Suprapubic skin (tissue), 4 donors: ENCODE results near the gene LTO1. TPM values are rescaled to one million over a fixed set of nuclear protein-coding genes. Genes with fewer than 3 reads are reported as not detected.

Experiments
- DNase-seq, 2 donors: peaks; one replicate each; pipeline ENCODE4 v3.0.0-alpha.2; 2019; ENCODE audit warnings: low spot score in 2 of 2
- H3K27ac ChIP-seq: fragments of 200-600 bp; sonication (generic); one replicate; pipeline ENCODE4 v1.5.1; 2019
- H3K27me3 ChIP-seq: fragments of 200-600 bp; sonication (generic); one replicate; pipeline ENCODE4 v1.5.1; 2019
- H3K36me3 ChIP-seq: fragments of 200-600 bp; sonication (generic); one replicate; pipeline ENCODE4 v1.5.1; 2019
- H3K4me1 ChIP-seq: fragments of 200-600 bp; sonication (generic); one replicate; pipeline ENCODE4 v1.5.1; 2019
- H3K4me3 ChIP-seq: fragments of 200-600 bp; sonication (generic); one replicate; pipeline ENCODE4 v1.5.1; 2019; ENCODE audit warnings: mild to moderate bottlenecking
- H3K9me3 ChIP-seq: fragments of 200-600 bp; sonication (generic); one replicate; pipeline ENCODE4 v1.5.1; 2019
- CTCF ChIP-seq, 2 donors: fragments of 200-600 bp in 1 of 2; fragments of 450-650 bp in 1 of 2; sonication (generic) in 1 of 2; IDR thresholded peaks; one replicate each; pipeline ENCODE4 v1.5.1; 2016 to 2019; ENCODE audit warnings: antibody characterized with exemption in 2 of 2, mild to moderate bottlenecking in 1 of 2, moderate library complexity in 1 of 2
- EP300 ChIP-seq: sonication (generic); formaldehyde crosslinking; IDR thresholded peaks from one replicate; pipeline ENCODE4 v1.6.1; 2017; ENCODE audit warnings: antibody characterized with exemption
- POLR2A ChIP-seq, 2 donors: fragments of 450-650 bp; IDR thresholded peaks; one replicate each; pipeline ENCODE4 v1.6.1; 2017; ENCODE audit warnings: antibody characterized with exemption in 2 of 2, mild to moderate bottlenecking in 2 of 2, moderate library complexity in 2 of 2
- POLR2AphosphoS5 ChIP-seq, 3 donors: sonication (generic); formaldehyde crosslinking; IDR thresholded peaks; one replicate each; pipeline ENCODE4 v1.6.1; 2017; ENCODE audit warnings: antibody characterized with exemption in 3 of 3
- WGBS: methylation state at CpG from one replicate; pipeline ENCODE4 v1.1.5; 2018; 5-methylcytosine and 5-hydroxymethylcytosine counted together
- total RNA-seq, 4 donors: library from RNA; depleted of rRNA; stranded (reverse); fragments of >200 nt; gene quantifications; one replicate each; pipeline ENCODE4 v1.1.0, GENCODE V29; 2016

The LTO1 gene
- total RNA-seq, 4 donors from 2014 or later: 20.6 to 41.4 (median 22.7) TPM

- H3K4me1 ChIP-seq: peaks cover 82% of the 10 kb centered on the region
- peak within 1 kb of the TSS; percentile 97 for H3K4me3 ChIP-seq
- H3K36me3 ChIP-seq: peaks cover 8% of the 10 kb centered on the region
- H3K27me3 ChIP-seq: peaks cover 8% of the 10 kb centered on the region
- TF ChIP-seq CTCF (IDR thresholded peaks at IDR 0.05): peak in 1 of 2 donors; percentile 8
- TF ChIP-seq EP300: no peak
- TF ChIP-seq POLR2A (IDR thresholded peaks at IDR 0.05): peak in 1 of 2 donors; percentile 38
- TF ChIP-seq POLR2AphosphoS5 (IDR thresholded peaks at IDR 0.05): peak in 2 of 3 donors; percentile 26 to 31
- WGBS: 0% methylated on average over 8 of the region's 49 CpGs
- peak within 1 kb of the TSS; percentile 87 for H3K27ac ChIP-seq
- peak in 1 of 2 donors; percentile 82 for DNase-seq
- no peaks in the 10 kb centered on the region for H3K9me3 ChIP-seq
These were observed 34.1 kb downstream of the LTO1 start, which contains the start of gene CCND1 for GRCh38 chr11:69640995-69641581. CCND1 (plus strand) TSS chr11:69641156; CDS start chr11:69641314, 158 bp downstream.

- no peaks in the 10 kb centered on the region for H3K9me3 ChIP-seq
- TF ChIP-seq EP300 (no peak), POLR2A (IDR thresholded peaks at IDR 0.05) (no peak), CTCF (IDR thresholded peaks at IDR 0.05) (no peak), POLR2AphosphoS5 (IDR thresholded peaks at IDR 0.05) (no peak)
- peak overlapping the region; percentile 97 for H3K4me3 ChIP-seq
- H3K4me1 ChIP-seq: peaks cover 82% of the 10 kb centered on the region
- WGBS: under 1% methylated on average over 37 of the region's 43 CpGs
- peaks cover 8% of the 10 kb centered on the region for H3K27me3 ChIP-seq
- DNase-seq: peak in 1 of 2 donors; percentile 80
- peaks cover 8% of the 10 kb centered on the region for H3K36me3 ChIP-seq
- H3K27ac ChIP-seq: peak overlapping the region; percentile 87
These were observed 34.7 kb downstream of the LTO1 start for GRCh38 chr11:69640260-69640994.

GRCh38 chr11:69639831-69640230 lies 35.3 kb downstream of the LTO1 start:
- peaks cover 76% of the 10 kb centered on the region for H3K4me1 ChIP-seq
- TF ChIP-seq POLR2AphosphoS5 (IDR thresholded peaks at IDR 0.05): no peak
- no peak for TF ChIP-seq CTCF (IDR thresholded peaks at IDR 0.05)
- TF ChIP-seq POLR2A (IDR thresholded peaks at IDR 0.05): no peak
- no peak for TF ChIP-seq EP300
- peaks cover 8% of the 10 kb centered on the region for H3K36me3 ChIP-seq
- H3K27ac ChIP-seq: peak overlapping the region; percentile 78
- WGBS: 5% methylated on average over 9 of the region's 9 CpGs
- DNase-seq: no peak
- no peaks in the 10 kb centered on the region for H3K9me3 ChIP-seq
- H3K27me3 ChIP-seq: peaks cover 8% of the 10 kb centered on the region
- peak overlapping the region; percentile 97 for H3K4me3 ChIP-seq

DNA sequence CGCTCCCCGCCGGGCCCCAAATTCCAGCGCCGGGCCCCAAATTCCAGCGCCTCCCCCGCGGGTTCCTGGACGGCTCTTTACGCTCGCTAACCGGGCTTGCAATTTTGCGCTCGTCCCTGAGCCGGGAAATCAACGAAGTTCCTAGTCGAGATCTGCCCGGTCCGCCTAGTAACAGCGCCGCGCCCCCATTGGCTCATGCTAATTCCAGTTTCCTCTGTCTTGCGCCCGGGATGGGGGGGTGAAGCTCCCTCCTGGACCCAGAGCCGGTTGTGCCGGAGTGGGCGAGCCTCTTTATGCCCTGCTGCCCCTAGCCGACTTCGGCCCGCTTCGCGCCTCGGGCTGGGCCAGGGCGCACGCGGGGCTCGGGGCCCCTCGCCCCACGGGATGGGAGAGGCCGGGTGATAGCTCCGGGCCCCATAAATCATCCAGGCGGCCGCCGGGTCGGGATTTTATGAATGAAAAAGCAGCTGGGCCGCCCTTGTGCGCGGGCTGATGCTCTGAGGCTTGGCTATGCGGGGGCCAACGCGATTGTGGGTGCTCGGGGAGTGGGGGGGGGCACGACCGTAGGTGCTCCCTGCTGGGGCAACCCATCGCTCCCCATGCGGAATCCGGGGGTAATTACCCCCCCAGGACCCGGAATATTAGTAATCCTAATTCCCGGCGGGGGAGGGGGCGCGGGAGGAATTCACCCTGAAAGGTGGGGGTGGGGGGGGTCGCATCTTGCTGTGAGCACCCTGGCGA lies 36.0 kb downstream of the LTO1 start:
- DNase-seq: peak; percentile 94 to 96
- H3K4me1 ChIP-seq: peaks cover 68% of the 10 kb centered on the region
- no peak for TF ChIP-seq EP300
- no peak for TF ChIP-seq CTCF (IDR thresholded peaks at IDR 0.05)
- TF ChIP-seq POLR2A (IDR thresholded peaks at IDR 0.05): no peak
- peak in 1 of 3 donors; percentile 32 for TF ChIP-seq POLR2AphosphoS5 (IDR thresholded peaks at IDR 0.05)
- H3K9me3 ChIP-seq: no peaks in the 10 kb centered on the region
- H3K36me3 ChIP-seq: peaks cover under 1% of the 10 kb centered on the region
- 2% methylated on average over 25 of the region's 64 CpGs for WGBS
- peaks cover 8% of the 10 kb centered on the region for H3K27me3 ChIP-seq
- H3K4me3 ChIP-seq: peak overlapping the region; percentile 97
- peak overlapping the region; percentile 78 for H3K27ac ChIP-seq
